Muscle of leg (tissue), 11 donors: ENCODE measurements around the gene SHMT2. TPM values are rescaled to one million over a fixed set of nuclear protein-coding genes. Genes with fewer than 3 reads are reported as not detected.
"Not testable (repeated sequence)": the region's sequence is repeated elsewhere in the genome, so short reads cannot be mapped to it uniquely, and the experiment has no call there.

Source experiments
- DNase-seq: peaks from one replicate; pipeline ENCODE4 v3.0.0; 2013
- H3K27ac ChIP-seq: one replicate; pipeline ENCODE4 v1.5.1; 2013; ENCODE audit warnings: mild to moderate bottlenecking, low read length, control low read depth
- H3K27me3 ChIP-seq: one replicate; pipeline ENCODE4 v1.6.1; 2013; ENCODE audit warnings: low read length; ENCODE audit not compliant: control insufficient read depth, insufficient read depth
- H3K36me3 ChIP-seq: one replicate; pipeline ENCODE4 v1.6.1; 2013; ENCODE audit warnings: low read length; ENCODE audit not compliant: control insufficient read depth, insufficient read depth
- H3K4me1 ChIP-seq: one replicate; pipeline ENCODE4 v1.6.1; 2013; ENCODE audit warnings: low read length; ENCODE audit not compliant: control insufficient read depth, insufficient read depth
- H3K4me3 ChIP-seq: one replicate; pipeline ENCODE4 v1.5.1; 2013; ENCODE audit warnings: low read length, control low read depth
- H3K9me3 ChIP-seq: replicated peaks from 2 replicates; pipeline ENCODE4 v1.6.1; 2013; ENCODE audit warnings: low read depth, low read length; ENCODE audit not compliant: control insufficient read depth
- WGBS: methylation state at CpG from one replicate; pipeline ENCODE4 v1.1.5; 2013; ENCODE audit warnings: missing lambda C conversion rate; ENCODE audit not compliant: insufficient coverage; 5-methylcytosine and 5-hydroxymethylcytosine counted together
- polyA plus RNA-seq, 8 donors: library from polyadenylated mRNA; unstranded; fragments of 120-200 nt; gene quantifications; one replicate each; pipeline versions ENCODE4 v1.2.1 to v1.2.3, GENCODE V29; 2013; ENCODE audit warnings: inconsistent platforms in 1 of 8, low replicate concordance in 1 of 8; ENCODE audit not compliant: insufficient read length in 8 of 8, insufficient read depth in 1 of 8
- total RNA-seq: library from RNA; stranded (reverse); fragments of 120-200 nt; gene quantifications from one replicate; pipeline ENCODE4 v1.2.4, GENCODE V29; 2013

SHMT2 gene
- total and polyA plus RNA-seq, 9 donors, result 53.4 to 82.2 (median 69.6) TPM

DNA sequence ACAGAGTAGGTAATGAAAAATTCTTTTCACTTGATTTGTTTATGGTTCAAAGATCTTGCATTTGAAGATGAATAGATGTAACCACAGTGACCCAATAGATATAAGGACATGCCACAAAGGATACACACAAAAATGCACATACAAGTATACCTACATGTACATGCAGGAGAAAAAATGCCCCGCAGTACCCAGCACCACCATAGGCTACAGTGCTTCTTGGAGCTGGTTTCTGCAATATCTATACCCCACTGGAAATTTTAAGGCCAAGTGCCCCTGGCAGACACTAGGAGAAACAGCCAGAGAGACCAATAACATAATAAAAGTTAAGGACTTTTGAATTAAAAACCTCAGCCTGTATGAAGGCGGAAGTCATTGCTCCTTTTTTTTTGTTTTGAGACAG lies 33.6 kb downstream of the SHMT2 start:
- H3K36me3 ChIP-seq, result peaks cover 39% of the 10 kb centered on the region
- no peak overlapping the region for H3K4me3 ChIP-seq
- WGBS, result no CpG with 5 or more reads among the region's 2 CpGs
- DNase-seq, result no peak
- H3K27me3 ChIP-seq, result no peaks in the 10 kb centered on the region
- peak overlapping the region; percentile 67 for H3K27ac ChIP-seq
- H3K4me1 ChIP-seq, result peaks cover 55% of the 10 kb centered on the region
- H3K9me3 ChIP-seq, result no peaks in the 10 kb centered on the region

DNA sequence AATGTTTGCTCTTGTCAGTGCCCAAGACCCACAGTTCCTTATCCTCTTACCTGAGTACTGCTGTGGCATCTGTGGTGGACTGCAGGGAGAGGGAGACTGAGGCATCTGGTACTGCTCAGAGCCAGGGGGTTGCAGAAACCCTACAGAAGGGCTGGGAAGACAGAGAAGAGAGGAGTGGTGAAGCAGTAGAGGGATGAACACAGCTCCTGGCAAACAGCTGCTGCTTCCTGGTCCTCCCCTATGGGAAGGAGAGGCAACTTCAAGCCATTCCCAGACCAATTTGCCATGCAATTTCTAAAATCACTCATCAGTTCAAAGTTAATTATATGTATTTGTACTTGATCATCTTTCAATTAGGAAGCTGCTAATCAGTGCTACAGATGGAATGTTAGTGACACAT lies 37.2 kb downstream of the SHMT2 start:
- peaks cover 29% of the 10 kb centered on the region for H3K4me1 ChIP-seq

DNA sequence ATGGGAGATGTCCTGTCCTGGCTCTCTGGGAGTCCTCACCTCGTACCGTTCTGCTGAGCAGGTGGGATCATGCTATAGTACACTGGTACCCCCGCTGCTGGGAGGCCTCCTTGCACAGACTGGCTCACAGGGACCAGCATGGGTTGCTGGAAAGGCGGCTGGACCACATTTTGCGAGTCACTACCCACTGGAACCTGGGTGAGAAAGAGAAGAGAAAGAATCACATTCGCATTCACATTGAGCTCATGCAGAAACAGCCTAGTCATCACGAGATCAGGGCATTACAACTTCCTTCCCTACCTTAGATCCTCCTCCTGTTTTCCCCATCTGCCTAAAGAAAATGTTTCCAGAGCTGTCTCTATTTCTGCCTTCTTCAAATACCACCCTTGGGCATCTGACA lies 38.8 kb downstream of the SHMT2 start:
- Histone ChIP-seq H3K9me3 (no peaks in the 10 kb centered on the region), H3K4me1 (peaks cover 36% of the 10 kb centered on the region), H3K36me3 (peaks cover 44% of the 10 kb centered on the region), H3K4me3 (no peak overlapping the region), H3K27ac (no peak overlapping the region), H3K27me3 (no peaks in the 10 kb centered on the region)
- no peak for DNase-seq
- 87% methylated on average over 6 of the region's 7 CpGs for WGBS

More for the DNA sequence above, 37.2 kb downstream of the SHMT2 start:
- Histone ChIP-seq H3K9me3 (no peaks in the 10 kb centered on the region), H3K4me3 (no peak overlapping the region), H3K36me3 (peaks cover 42% of the 10 kb centered on the region), H3K27me3 (no peaks in the 10 kb centered on the region), H3K27ac (peak overlapping the region; percentile 21)
- DNase-seq, result no peak

DNA sequence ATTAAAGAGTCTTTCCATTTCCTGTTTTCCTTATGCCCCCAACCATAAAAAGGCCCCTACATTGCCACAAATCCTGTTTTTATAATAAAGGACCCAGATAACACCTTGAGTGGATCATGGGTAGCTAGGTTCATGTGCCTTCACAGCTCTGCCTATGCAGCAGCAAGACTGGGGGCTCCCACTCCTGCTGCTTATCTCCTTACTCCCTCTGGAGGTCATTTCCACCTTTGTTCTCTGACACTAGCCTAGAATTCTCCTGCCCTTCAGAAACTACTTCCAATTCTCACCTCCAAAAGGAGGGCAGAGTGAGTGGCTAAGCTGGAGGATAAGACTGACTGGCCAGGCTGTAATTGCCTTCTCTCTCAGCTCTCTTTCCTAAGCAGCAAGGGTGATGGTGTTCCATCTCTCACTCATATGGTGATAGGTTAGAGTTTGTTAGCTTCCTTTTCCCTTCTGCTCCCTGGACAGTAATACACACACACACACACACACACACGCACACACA lies 41.5 kb downstream of the SHMT2 start:
- no peak for DNase-seq
- H3K4me3 ChIP-seq, result no peak overlapping the region
- H3K4me1 ChIP-seq, result peaks cover 23% of the 10 kb centered on the region
- peaks cover 49% of the 10 kb centered on the region for H3K36me3 ChIP-seq
- H3K27ac ChIP-seq, result no peak overlapping the region
- WGBS, result no CpG with 5 or more reads among the region's 1 CpG
- no peaks in the 10 kb centered on the region for H3K27me3 ChIP-seq
- H3K9me3 ChIP-seq, result no peaks in the 10 kb centered on the region

DNA sequence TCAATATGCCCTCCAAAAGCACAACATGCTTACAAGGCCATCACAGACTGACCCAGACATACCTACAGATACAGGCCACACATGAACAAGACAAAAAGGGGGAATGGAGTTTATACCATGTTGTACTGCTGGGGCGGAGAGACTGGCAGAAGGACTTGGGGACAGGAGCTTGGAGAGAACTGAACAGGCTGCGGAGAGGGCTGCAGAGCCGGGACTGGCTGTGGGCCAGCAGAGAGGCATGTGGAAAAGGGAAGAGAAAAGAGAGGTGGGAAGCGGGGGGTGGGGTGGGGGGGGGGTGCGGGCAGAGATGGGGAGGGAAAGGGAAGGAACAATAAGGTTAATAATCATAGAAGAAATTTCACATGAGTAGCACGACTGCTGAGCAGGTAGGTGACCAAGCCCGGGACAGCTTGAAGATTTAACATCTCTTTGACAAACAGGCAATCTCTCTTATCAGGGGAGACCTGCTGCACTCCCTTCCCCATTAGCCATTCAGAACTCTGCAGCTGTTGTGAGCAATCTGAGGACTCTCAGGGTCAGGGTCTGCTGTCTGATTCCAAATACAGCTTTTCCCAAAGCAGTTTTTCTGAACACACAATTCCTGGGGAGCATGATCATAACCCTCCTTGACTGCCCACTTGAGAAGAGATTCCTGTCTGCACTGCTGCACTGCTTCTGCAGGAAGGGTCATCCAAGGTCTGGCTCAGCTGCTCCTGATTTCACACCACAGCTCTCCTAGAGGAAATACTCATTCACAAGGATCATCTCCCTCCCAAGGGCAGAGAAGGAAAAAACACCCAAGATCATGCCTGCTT lies 43.0 kb downstream of the SHMT2 start:
- Histone ChIP-seq H3K4me3 (no peak overlapping the region), H3K36me3 (peaks cover 50% of the 10 kb centered on the region), H3K27ac (peak overlapping the region; percentile 68), H3K4me1 (peaks cover 19% of the 10 kb centered on the region), H3K27me3 (no peaks in the 10 kb centered on the region), H3K9me3 (no peaks in the 10 kb centered on the region)
- peak; percentile 63 for DNase-seq
- 38% methylated on average over 3 of the region's 7 CpGs for WGBS

DNA sequence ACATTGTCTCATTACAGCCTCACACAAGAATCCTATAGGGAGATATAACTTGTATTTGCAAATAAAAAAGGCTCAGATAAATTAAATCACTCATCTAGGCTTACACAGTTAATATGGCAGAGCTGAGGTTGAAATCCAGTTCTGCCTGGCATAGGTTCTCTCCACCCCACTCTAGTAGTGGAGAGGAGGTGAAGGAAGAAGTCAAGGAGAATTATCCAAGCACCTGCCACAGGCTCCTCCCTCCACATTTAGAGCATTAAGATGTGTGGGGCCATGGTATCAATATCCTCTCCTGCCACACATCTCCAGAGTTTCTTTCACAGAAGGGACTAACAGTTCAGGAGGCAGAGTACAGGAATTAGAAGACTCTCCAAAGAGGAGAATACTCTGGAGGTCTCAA lies 44.0 kb downstream of the SHMT2 start:
- no peak overlapping the region for H3K4me3 ChIP-seq
- peak overlapping the region; percentile 68 for H3K27ac ChIP-seq
- H3K4me1 ChIP-seq, result peaks cover 19% of the 10 kb centered on the region
- no peaks in the 10 kb centered on the region for H3K27me3 ChIP-seq
- H3K9me3 ChIP-seq, result no peaks in the 10 kb centered on the region
- peaks cover 50% of the 10 kb centered on the region for H3K36me3 ChIP-seq
- no peak for DNase-seq

DNA sequence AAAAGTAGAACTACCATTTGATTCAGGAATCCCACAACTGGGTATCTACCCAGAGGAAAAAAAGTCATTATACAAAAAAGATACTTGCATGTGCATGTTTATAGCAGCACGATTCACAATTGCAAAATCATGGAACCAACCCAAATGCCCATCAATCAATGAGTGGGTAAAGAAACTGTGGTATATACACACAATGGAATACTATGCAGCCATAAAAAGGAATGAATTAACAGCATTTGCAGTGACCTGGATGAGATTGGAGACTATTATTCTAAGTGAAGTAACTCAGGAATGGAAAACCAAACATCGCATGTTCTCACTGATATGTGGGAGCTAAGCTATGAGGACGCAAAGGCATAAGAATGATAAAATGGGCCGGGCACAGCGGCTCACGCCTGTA lies 46.7 kb downstream of the SHMT2 start:
- peaks cover 19% of the 10 kb centered on the region for H3K4me1 ChIP-seq
- peaks cover 48% of the 10 kb centered on the region for H3K36me3 ChIP-seq
- 89% methylated on average over 3 of the region's 6 CpGs for WGBS
- not testable (repeated sequence) for H3K27me3 ChIP-seq, H3K9me3 ChIP-seq, H3K27ac ChIP-seq, DNase-seq, H3K4me3 ChIP-seq

DNA sequence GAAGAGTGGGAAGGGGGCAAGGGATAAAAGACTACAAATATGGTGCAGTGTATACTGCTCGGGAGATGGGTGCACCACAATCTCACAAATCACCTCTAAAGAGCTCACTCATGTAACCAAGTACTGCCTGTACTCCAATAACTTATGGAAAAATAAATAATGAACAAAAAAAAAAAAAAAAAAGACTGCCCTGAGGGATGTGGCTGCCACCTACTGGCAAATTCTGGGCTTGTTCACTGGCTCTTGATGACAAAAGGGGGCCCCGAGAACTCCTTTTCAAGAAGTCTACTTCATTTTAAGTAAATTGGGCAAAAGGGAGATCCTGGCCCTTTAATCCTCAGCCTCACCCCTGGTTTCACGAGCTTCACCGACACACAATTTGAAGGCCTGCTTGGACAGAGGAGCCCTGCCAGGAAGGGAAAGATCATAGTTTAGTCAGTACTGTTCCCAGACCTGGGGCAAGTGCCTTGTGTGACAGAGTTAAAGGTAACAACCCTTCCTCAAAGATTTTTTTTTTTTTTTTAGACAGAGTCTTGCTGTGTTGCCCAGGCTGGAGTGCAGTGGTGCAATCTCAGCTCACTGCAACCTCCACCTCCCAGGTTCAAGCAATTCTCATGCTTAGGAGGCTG lies 47.5 kb downstream of the SHMT2 start:
- DNase-seq, result no peak
- no peaks in the 10 kb centered on the region for H3K27me3 ChIP-seq
- no CpG with 5 or more reads among the region's 4 CpGs for WGBS
- H3K36me3 ChIP-seq, result peaks cover 48% of the 10 kb centered on the region
- no peak overlapping the region for H3K4me3 ChIP-seq
- peaks cover 15% of the 10 kb centered on the region for H3K4me1 ChIP-seq
- H3K9me3 ChIP-seq, result no peaks in the 10 kb centered on the region
- H3K27ac ChIP-seq, result no peak overlapping the region

DNA sequence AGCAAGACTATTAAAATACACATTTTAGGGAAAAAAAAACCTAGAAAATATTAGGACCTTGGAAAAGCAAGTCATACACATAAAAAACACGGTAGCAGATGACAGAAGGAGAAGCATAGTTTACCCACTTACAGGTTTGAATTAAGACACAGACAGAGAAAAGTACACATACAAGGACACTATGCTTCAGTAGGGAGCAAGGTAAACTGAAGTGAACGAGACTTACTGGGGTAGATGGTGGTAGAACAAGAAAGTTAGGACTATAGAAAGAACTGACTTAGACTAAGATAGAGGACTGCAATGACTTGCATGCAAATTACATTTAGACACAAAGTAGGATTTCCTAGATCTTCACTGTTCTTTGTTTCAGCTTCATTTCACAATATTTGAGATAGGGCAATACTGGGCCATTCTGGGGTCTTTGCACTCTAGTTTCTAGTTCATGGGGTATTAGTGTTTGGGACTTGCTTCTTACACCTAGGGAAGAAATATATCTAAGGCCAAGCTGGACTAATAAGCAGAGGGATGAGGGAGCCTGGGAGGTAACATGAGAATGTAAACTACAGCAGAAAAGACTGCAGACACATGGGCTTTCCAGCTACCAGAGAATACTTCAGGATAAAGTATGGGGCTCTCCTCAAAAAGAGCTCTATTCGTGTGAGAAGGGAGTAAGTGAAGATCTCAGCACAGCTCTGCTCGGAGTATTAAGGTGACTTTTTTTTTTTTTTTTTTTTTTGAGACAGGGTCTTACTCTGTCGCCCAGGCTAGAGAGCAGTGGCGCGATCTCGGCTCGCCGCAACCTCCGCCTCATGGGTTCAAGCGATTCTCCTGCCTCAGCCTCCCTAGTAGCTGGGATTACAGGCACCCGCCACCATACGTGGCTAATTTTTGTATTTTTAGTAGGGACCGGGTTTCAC lies 49.2 kb downstream of the SHMT2 start:
- Histone ChIP-seq H3K4me1 (no peaks in the 10 kb centered on the region), H3K36me3 (peaks cover 49% of the 10 kb centered on the region), H3K27ac (no peak overlapping the region), H3K27me3 (no peaks in the 10 kb centered on the region), H3K9me3 (no peaks in the 10 kb centered on the region), H3K4me3 (no peak overlapping the region)
- DNase-seq, result no peak
- 100% methylated on average over 5 of the region's 15 CpGs for WGBS
